CD8-positive, alpha-beta memory T cell (primary cell): ENCODE data around the gene CSK. TPM values are rescaled to one million over a fixed set of nuclear protein-coding genes. Genes with fewer than 3 reads are reported as not detected.
A peak's percentile ranks its signal among the peaks of the same experiment; 100 is the strongest.

Experiments used
- CTCF ChIA-PET: fragments of 350-600 bp; sonication (Branson Sonifier 250); formaldehyde crosslinking; loops from one replicate; lab custom pipeline; 2021; ENCODE audit warnings: antibody characterized with exemption; lab: Charles Lee
- POLR2A ChIA-PET: fragments of 350-600 bp; sonication (Branson Sonifier 250); formaldehyde crosslinking; loops from one replicate; lab custom pipeline; 2021; ENCODE audit warnings: antibody characterized with exemption; lab: Charles Lee
- DNase-seq, 5 donors: peaks; one replicate each; pipeline versions ENCODE4 v3.0.0 to v3.0.0-alpha.2; 2020 to 2022; ENCODE audit warnings: mixed read lengths in 1 of 5
- H3K27ac ChIP-seq: one replicate; pipeline ENCODE4 v1.7.0; 2013; ENCODE audit warnings: low read depth, mild to moderate bottlenecking, low read length, moderate library complexity
- H3K27me3 ChIP-seq: 2 replicates; pipeline ENCODE4 v1.7.0; 2013; ENCODE audit warnings: low read length, mild to moderate bottlenecking; ENCODE audit not compliant: insufficient read depth, poor library complexity, severe bottlenecking
- H3K36me3 ChIP-seq: 2 replicates; pipeline ENCODE4 v1.7.0; 2013; ENCODE audit warnings: mild to moderate bottlenecking, low read length, moderate library complexity; ENCODE audit not compliant: insufficient read depth
- H3K4me1 ChIP-seq: 2 replicates; pipeline ENCODE4 v1.7.0; 2013; ENCODE audit warnings: mild to moderate bottlenecking, low read length, moderate library complexity; ENCODE audit not compliant: insufficient read depth
- H3K4me3 ChIP-seq: 2 replicates; pipeline ENCODE4 v1.7.0; 2013; ENCODE audit warnings: mild to moderate bottlenecking, low read length
- H3K9me3 ChIP-seq: 2 replicates; pipeline ENCODE4 v1.7.0; 2013; ENCODE audit warnings: mild to moderate bottlenecking, low read length
- H3K27ac Mint-ChIP-seq, 8 donors: one replicate each; pipeline ENCODE4 v1.8.0; 2020 to 2021; ENCODE audit warnings: mixed read lengths in 8 of 8, mild to moderate bottlenecking in 6 of 8, inconsistent platforms in 3 of 8, moderate library complexity in 3 of 8
- H3K27me3 Mint-ChIP-seq, 2 donors: one replicate each; pipeline ENCODE4 v1.8.0; 2020 to 2021; ENCODE audit warnings: mixed read lengths in 2 of 2, mild to moderate bottlenecking in 1 of 2, moderate library complexity in 1 of 2
- H3K36me3 Mint-ChIP-seq, 3 donors: one replicate each; pipeline ENCODE4 v1.8.0; 2020 to 2021; ENCODE audit warnings: mixed read lengths in 3 of 3, inconsistent platforms in 1 of 3, mild to moderate bottlenecking in 1 of 3
- H3K4me1 Mint-ChIP-seq, 3 donors: one replicate each; pipeline ENCODE4 v1.8.0; 2020 to 2021; ENCODE audit warnings: mixed read lengths in 3 of 3, inconsistent platforms in 1 of 3, mild to moderate bottlenecking in 1 of 3
- H3K4me3 Mint-ChIP-seq, 7 donors: one replicate each; pipeline ENCODE4 v1.8.0; 2020 to 2021; ENCODE audit warnings: mixed read lengths in 7 of 7, mild to moderate bottlenecking in 6 of 7, moderate library complexity in 4 of 7, inconsistent platforms in 2 of 7
- H3K9me3 Mint-ChIP-seq, 5 donors: one replicate each; pipeline ENCODE4 v1.8.0; 2020 to 2022; ENCODE audit warnings: mixed read lengths in 5 of 5, mild to moderate bottlenecking in 3 of 5, moderate library complexity in 2 of 5, inconsistent platforms in 1 of 5
- polyA plus RNA-seq: library from polyadenylated mRNA; unstranded; fragments of 300-500 nt; fragmentation: Illumina TruSeq; gene quantifications from one replicate; pipeline ENCODE4 v1.2.3, GENCODE V29; 2021
- total RNA-seq, 2 experiments: library from RNA; stranded (reverse); gene quantifications; one replicate each; pipeline ENCODE4 v1.2.3, GENCODE V29; 2021

CSK gene
- total and polyA plus RNA-seq, 3 experiments from 2014 or later: 154 to 294 (median 288) TPM

DNA sequence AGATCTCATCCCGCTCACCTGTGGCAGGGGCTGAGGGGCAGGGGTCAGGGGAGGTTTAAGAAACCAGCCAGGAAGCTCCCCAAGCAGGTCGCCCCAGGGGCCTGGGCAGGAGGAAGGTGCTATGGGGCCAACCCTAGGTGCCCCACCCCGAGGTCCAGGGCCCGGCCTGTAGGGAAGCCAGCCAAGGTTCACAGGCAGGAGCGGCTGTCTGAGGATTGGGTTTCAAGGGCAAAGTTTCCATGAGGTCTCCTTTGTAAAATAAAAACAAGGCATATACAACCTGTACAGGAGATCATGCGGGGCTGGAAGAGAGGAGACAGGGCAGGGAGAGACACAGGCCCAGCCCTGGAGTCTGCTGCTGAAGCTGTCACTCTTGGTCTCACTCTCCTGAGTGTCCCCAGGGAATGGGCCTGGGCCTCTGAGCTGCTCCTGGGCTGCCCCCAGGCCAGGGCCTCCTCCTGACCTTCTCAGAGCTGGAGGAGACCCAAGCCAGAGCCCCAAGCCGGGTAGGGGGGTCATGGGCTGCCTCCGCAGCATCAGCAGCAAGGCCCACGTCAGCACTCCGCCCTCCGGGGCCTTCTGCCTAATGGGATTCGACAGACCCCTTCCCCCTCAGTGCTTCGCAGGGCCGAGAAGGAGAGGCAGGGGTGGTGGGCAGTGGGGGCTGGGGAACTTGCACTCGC lies 50.1 kb downstream of the CSK start:
- H3K27me3 Mint-ChIP-seq: peaks cover 11 to 17% of the 10 kb centered on the region in 2 donors
- Histone ChIP-seq H3K4me3 (no peak overlapping the region), H3K27me3 (peaks cover 11% of the 10 kb centered on the region), H3K4me1 (no peaks in the 10 kb centered on the region), H3K36me3 (no peaks in the 10 kb centered on the region), H3K27ac (no peak overlapping the region), H3K9me3 (no peaks in the 10 kb centered on the region)
- POLR2A ChIA-PET: no interaction called here
- H3K36me3 Mint-ChIP-seq: peaks cover 0 to 10% (median 2%) of the 10 kb centered on the region in 3 donors
- CTCF ChIA-PET: no interaction called here
- no peak overlapping the region for H3K4me3 Mint-ChIP-seq
- no peak for DNase-seq
- H3K9me3 Mint-ChIP-seq: no peaks in the 10 kb centered on the region
- peak overlapping the region in 1 of 8 donors; percentile 92 for H3K27ac Mint-ChIP-seq
- peaks cover 0 to 6% (median 1%) of the 10 kb centered on the region in 3 donors for H3K4me1 Mint-ChIP-seq

DNA sequence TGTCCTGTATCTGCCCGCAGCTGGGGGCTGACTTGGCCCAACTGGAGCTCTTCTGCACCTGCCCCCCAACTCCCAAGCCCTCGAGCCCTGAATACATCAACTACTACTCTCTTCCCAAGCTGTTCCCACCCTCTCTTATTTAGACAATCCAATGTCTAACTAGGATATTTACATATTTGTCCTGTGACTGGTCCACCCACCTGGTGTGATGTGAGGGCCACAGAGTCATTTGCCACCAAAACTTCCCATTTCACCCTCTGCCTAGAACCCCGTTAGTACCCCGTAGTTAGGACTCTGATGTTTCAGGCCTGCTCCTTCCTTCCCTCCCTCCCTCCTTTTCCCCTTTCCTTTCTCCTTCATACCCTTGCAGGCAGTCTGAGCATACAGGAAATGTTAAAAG lies 50.9 kb downstream of the CSK start:
- Mint-ChIP-seq H3K27me3 (peaks cover 9 to 11% of the 10 kb centered on the region in 2 donors), H3K4me3 (no peak overlapping the region), H3K9me3 (no peaks in the 10 kb centered on the region), H3K27ac (peak overlapping the region in 1 of 8 donors; percentile 70), H3K4me1 (peaks cover 0 to 3% (median 1%) of the 10 kb centered on the region in 3 donors), H3K36me3 (peaks cover 0 to 17% (median 2%) of the 10 kb centered on the region in 3 donors)
- no peak for DNase-seq
- ChIA-PET CTCF (no interaction called here), POLR2A (no interaction called here)
- peaks cover 4% of the 10 kb centered on the region for H3K27me3 ChIP-seq
- H3K9me3 ChIP-seq: no peaks in the 10 kb centered on the region
- H3K4me1 ChIP-seq: no peaks in the 10 kb centered on the region
- no peaks in the 10 kb centered on the region for H3K36me3 ChIP-seq
- no peak overlapping the region for H3K4me3 ChIP-seq
- no peak overlapping the region for H3K27ac ChIP-seq

DNA sequence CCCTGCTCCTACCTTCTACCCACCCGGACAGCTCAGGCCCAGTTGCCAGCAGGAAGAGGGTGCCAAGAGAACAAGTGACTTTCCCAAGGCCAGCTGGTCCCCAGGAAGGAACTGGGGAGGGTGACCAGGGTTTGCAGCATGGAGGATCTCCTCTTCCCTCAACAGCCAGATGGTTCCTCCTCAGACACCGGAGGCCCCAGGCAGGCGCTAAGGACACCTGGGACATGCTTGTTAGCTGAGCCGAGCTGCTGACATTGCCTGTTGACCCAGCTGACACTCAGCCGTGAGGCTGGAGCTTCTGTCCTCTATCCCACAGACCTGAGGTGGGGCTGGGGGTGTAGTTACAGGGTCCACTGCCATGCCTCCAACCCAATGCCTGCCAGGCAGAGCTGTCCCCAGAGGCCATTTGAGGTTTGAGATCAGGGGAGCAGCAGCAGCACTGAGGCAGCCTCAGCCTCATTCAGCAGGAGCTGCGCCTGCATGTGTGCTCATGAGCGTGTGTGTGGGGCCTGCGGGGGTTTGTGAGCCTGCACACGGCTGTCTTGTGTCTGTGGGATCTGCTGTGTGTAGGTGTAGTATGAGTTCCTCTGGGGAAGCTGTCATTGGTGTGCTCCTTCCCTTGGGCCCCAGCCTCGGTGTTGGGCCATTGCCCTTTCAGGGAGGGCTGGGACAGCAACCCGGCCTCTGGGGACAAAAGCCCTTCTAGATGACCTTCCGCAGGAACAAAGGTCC lies 51.7 kb downstream of the CSK start:
- Histone ChIP-seq H3K4me1 (no peaks in the 10 kb centered on the region), H3K36me3 (no peaks in the 10 kb centered on the region), H3K27ac (no peak overlapping the region), H3K9me3 (no peaks in the 10 kb centered on the region), H3K4me3 (no peak overlapping the region), H3K27me3 (no peaks in the 10 kb centered on the region)
- Mint-ChIP-seq H3K36me3 (peaks cover 0 to 18% (median 2%) of the 10 kb centered on the region in 3 donors), H3K9me3 (no peaks in the 10 kb centered on the region), H3K4me3 (no peak overlapping the region), H3K4me1 (peaks cover 0 to 3% (median 1%) of the 10 kb centered on the region in 3 donors), H3K27me3 (peaks cover 4 to 6% of the 10 kb centered on the region in 2 donors), H3K27ac (no peak overlapping the region)
- no peak for DNase-seq
- ChIA-PET POLR2A (no interaction called here), CTCF (interaction anchor here (1.0 kb wide), 1 partner anchor 46 kb away, joined by 5 read pairs; no protein-coding TSS in a partner anchor)

DNA sequence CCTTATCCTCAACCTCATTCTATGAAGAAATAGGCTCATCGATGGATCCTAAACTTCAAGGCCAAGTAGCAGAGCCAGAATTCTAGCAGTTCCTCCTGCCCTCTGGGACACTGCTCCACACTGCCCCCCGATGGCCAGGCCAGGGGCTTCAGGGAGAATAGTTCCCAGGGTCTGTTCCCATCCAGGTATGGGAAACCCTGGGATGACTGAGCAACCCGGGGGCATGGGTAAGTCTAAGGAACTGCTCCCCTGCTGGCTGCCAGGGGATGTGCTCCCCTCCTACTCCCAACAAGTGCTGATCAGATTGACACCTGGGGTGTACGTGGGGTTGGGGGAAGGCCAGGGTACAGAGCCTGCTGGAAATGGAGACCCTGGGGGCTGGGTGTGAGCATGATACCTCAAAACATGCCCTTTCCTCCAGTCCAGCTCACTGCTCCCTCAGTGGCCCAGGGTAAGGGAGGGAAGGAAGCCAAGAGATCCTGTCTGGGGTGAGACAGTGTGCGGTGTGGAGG lies 53.5 kb downstream of the CSK start:
- Histone ChIP-seq H3K27me3 (no peaks in the 10 kb centered on the region), H3K27ac (no peak overlapping the region), H3K4me1 (no peaks in the 10 kb centered on the region), H3K36me3 (no peaks in the 10 kb centered on the region), H3K9me3 (no peaks in the 10 kb centered on the region), H3K4me3 (no peak overlapping the region)
- peaks cover 2 to 3% of the 10 kb centered on the region in 2 donors for H3K27me3 Mint-ChIP-seq
- H3K27ac Mint-ChIP-seq: peak overlapping the region in 2 of 8 donors; percentile 14 to 22
- no peak overlapping the region for H3K4me3 Mint-ChIP-seq
- H3K4me1 Mint-ChIP-seq: peaks cover 0 to 4% (median 3%) of the 10 kb centered on the region in 3 donors
- peaks cover 0 to 27% (median 2%) of the 10 kb centered on the region in 3 donors for H3K36me3 Mint-ChIP-seq
- DNase-seq: peak in 4 of 5 donors; percentile 16 to 63 (median 26)
- POLR2A ChIA-PET: interaction anchor here (0.5 kb wide), 1 partner anchor 28 kb away, joined by 3 read pairs; no protein-coding TSS in a partner anchor
- CTCF ChIA-PET: interaction anchor here (1.0 to 3.5 kb wide), 9 partner anchors 9 to 75 kb away, joined by 3 to 16 read pairs (median 3); no protein-coding TSS in a partner anchor
- no peaks in the 10 kb centered on the region for H3K9me3 Mint-ChIP-seq

DNA sequence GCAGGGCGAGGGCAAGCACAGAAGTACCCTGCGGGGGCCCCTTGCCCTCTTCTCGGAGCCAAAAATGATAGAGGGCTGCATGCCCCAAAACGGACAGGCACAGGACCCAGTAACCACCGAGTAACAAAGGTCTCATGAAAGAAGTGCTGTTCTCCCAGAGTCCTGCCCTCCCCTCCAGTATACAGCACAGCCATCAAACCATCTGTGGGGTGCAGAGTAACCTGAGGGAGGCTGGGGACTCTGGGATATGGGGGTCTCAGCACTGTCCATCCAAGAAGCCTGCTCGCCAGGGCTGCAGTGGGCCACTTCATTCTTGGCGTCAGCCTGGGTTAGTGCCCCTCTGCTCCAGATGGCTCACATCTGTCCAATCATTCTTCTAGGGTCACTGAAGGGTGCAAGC lies 55.0 kb downstream of the CSK start:
- Mint-ChIP-seq H3K36me3 (peaks cover 0 to 39% (median 2%) of the 10 kb centered on the region in 3 donors), H3K27ac (peak overlapping the region in 1 of 8 donors; percentile 97), H3K4me3 (no peak overlapping the region), H3K4me1 (peaks cover 14 to 17% (median 16%) of the 10 kb centered on the region in 3 donors), H3K9me3 (no peaks in the 10 kb centered on the region), H3K27me3 (no peaks in the 10 kb centered on the region)
- H3K27ac ChIP-seq: no peak overlapping the region
- H3K4me1 ChIP-seq: peaks cover 11% of the 10 kb centered on the region
- CTCF ChIA-PET: interaction anchor here (0.8 to 3.5 kb wide), 4 partner anchors 8 to 66 kb away, joined by 3 to 16 read pairs (median 6); no protein-coding TSS in a partner anchor
- no peaks in the 10 kb centered on the region for H3K36me3 ChIP-seq
- POLR2A ChIA-PET: no interaction called here
- no peak for DNase-seq
- no peak overlapping the region for H3K4me3 ChIP-seq
- no peaks in the 10 kb centered on the region for H3K27me3 ChIP-seq
- no peaks in the 10 kb centered on the region for H3K9me3 ChIP-seq

DNA sequence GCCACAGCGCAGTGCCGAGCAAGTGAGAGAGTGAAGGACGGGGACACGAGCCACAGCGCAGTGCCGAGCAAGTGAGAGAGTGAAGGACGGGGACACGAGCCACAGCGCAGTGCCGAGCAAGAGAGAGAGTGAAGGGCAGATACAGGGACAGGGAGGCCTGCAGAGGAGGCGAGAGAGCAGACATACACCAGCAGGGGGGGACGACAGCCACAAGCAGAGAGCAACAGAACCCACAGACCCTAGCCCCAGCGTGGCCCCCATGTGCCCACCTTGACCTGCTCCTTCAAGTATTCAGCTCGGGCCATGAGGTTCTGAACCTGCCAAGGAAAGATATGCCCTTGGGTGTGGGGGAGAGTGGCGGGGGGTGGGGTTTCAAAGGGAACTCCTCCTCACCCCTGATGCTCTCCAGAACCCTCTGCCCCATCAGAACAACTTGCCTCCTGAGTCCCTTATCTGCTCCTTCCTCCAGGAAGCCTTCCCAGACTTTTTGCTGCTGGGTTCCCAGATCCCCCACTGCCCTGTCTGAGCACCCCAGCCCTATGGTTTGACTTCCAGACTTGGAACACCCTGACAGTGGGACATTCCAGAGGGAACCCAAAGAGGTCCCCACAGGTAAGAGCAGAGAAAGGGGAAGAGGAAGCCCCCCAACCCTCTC lies 55.7 kb downstream of the CSK start:
- Mint-ChIP-seq H3K4me1 (peaks cover 22 to 25% (median 23%) of the 10 kb centered on the region in 3 donors), H3K4me3 (peak overlapping the region in 1 of 7 donors; percentile 77), H3K27me3 (no peaks in the 10 kb centered on the region), H3K36me3 (peaks cover 0 to 41% (median 2%) of the 10 kb centered on the region in 3 donors), H3K27ac (peak overlapping the region in 2 of 8 donors; percentile 17 to 88), H3K9me3 (no peaks in the 10 kb centered on the region)
- Histone ChIP-seq H3K27ac (no peak overlapping the region), H3K36me3 (no peaks in the 10 kb centered on the region), H3K27me3 (no peaks in the 10 kb centered on the region), H3K9me3 (no peaks in the 10 kb centered on the region), H3K4me1 (peaks cover 18% of the 10 kb centered on the region), H3K4me3 (no peak overlapping the region)
- ChIA-PET CTCF (interaction anchor here (1.6 to 3.5 kb wide), 2 partner anchors 64 to 66 kb away, joined by 7 to 16 read pairs; no protein-coding TSS in a partner anchor), POLR2A (interaction anchor here (0.6 kb wide), 2 partner anchors 44 to 56 kb away, joined by 3 to 7 read pairs; no protein-coding TSS in a partner anchor)
- DNase-seq: no peak

DNA sequence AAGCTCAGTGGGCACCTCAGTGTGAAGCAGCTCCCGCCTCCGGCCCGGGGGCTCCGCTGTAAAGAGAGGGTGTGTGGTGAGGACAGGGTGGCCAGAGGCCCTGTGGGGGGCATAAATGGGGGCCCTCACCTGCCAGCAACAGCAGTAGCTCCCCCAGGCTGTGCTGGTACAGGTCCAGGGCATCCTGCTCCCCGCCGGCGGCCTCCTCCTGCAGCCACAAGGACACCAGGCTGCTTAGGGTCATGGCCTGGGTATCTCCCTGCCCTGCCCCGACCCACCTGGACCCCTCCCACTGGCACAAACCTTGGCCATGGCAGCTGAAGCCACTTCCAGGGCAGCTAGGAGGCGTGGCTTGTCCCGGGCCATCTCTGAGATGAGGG lies 56.2 kb downstream of the CSK start:
- POLR2A ChIA-PET: no interaction called here
- Histone ChIP-seq H3K9me3 (no peaks in the 10 kb centered on the region), H3K27ac (no peak overlapping the region), H3K27me3 (no peaks in the 10 kb centered on the region), H3K4me1 (peaks cover 19% of the 10 kb centered on the region), H3K36me3 (no peaks in the 10 kb centered on the region), H3K4me3 (no peak overlapping the region)
- no peak for DNase-seq
- H3K27ac Mint-ChIP-seq: no peak overlapping the region
- no peaks in the 10 kb centered on the region for H3K9me3 Mint-ChIP-seq
- peaks cover 0 to 42% (median 2%) of the 10 kb centered on the region in 3 donors for H3K36me3 Mint-ChIP-seq
- H3K4me3 Mint-ChIP-seq: no peak overlapping the region
- CTCF ChIA-PET: interaction anchor here (1.0 to 3.5 kb wide), 4 partner anchors 9 to 67 kb away, joined by 3 to 16 read pairs (median 6); no protein-coding TSS in a partner anchor
- peaks cover 22 to 29% (median 24%) of the 10 kb centered on the region in 3 donors for H3K4me1 Mint-ChIP-seq
- H3K27me3 Mint-ChIP-seq: no peaks in the 10 kb centered on the region
